GM12891 (cell line): ENCODE measurements around the gene MRPS18B.

Source experiments
- PAX5 ChIP-seq: IDR thresholded peaks from 2 replicates; pipeline ENCODE4 v1.6.1; 2011; ENCODE audit warnings: low read length, moderate library complexity, mild to moderate bottlenecking; ENCODE audit not compliant: insufficient read depth, severe bottlenecking
- POLR2A ChIP-seq: IDR thresholded peaks from 2 replicates; pipeline ENCODE4 v1.6.1; 2011; ENCODE audit warnings: low read depth, low read length, control low read depth
- POLR2AphosphoS5 ChIP-seq: IDR thresholded peaks from 2 replicates; pipeline ENCODE4 v1.6.1; 2011; ENCODE audit warnings: low read depth, low read length, control low read depth
- POU2F2 ChIP-seq: IDR thresholded peaks from 2 replicates; pipeline ENCODE4 v1.6.1; 2011; ENCODE audit warnings: low read depth, mild to moderate bottlenecking, control low read depth, low read length, moderate library complexity
- SPI1 ChIP-seq: IDR thresholded peaks from 2 replicates; pipeline ENCODE4 v1.6.1; 2011; ENCODE audit warnings: low read depth, low read length, control low read depth

GRCh38 chr6:30616811-30617564 lies 652 bp upstream of the MRPS18B start, which contains the start of gene PPP1R10:
- TF ChIP-seq SPI1 (peak; percentile 76), POLR2AphosphoS5 (peak; percentile 100), POLR2A (peak; percentile 100), PAX5 (no peak), POU2F2 (peak; percentile 97)
